Measurements from ENCODE around the gene CDH15. TPM values are rescaled to one million over a fixed set of nuclear protein-coding genes. Genes with fewer than 3 reads are reported as not detected.
A peak's percentile ranks its signal among the peaks of the same experiment; 100 is the strongest.

The CDH15 gene
- total and polyA plus RNA-seq, 2 of the 13 experiments (the other 11 are each of a cell fraction or from before 2014, with no cell fraction given): 0.74 to 2.2 TPM

- TF ChIP-seq ZNF691 (CRISPR knock-in tag; IDR thresholded peaks at IDR 0.05; ENCODE audit: borderline replicate concordance, low read depth) (no peak), ZNF232 (CRISPR knock-in tag; IDR thresholded peaks at IDR 0.05; ENCODE audit: borderline replicate concordance) (no peak), GLMP (CRISPR knock-in tag; IDR thresholded peaks at IDR 0.05; ENCODE audit: borderline replicate concordance) (no peak), FUBP1 (CRISPR knock-in tag; IDR thresholded peaks at IDR 0.05; ENCODE audit: borderline replicate concordance) (no peak), ZNF362 (CRISPR knock-in tag; IDR thresholded peaks at IDR 0.05; ENCODE audit: borderline replicate concordance) (0 out of 2 replicates have a peak, but pooled peaks have one; percentile 3), REPIN1 (CRISPR knock-in tag; IDR thresholded peaks at IDR 0.05; ENCODE audit: borderline replicate concordance, low read depth) (peak; percentile 2; the same call in 1 of the 2 replicates), BATF2 (CRISPR knock-in tag; IDR thresholded peaks at IDR 0.05) (no peak), ZNF292 (CRISPR knock-in tag; IDR thresholded peaks at IDR 0.05; ENCODE audit: borderline replicate concordance, low read depth) (no peak), ARHGAP35 (CRISPR knock-in tag; IDR thresholded peaks at IDR 0.05; ENCODE audit: borderline replicate concordance) (no peak), ZFYVE20 (CRISPR knock-in tag; IDR thresholded peaks at IDR 0.05; ENCODE audit: borderline replicate concordance, low read depth) (no peak)
These were observed 27.1 kb downstream of the CDH15 start (continued) for GRCh38 chr16:89198417-89199240.
